K562 (cell line): ENCODE measurements around the gene SIRT3. TPM values are rescaled to one million over a fixed set of nuclear protein-coding genes. Genes with fewer than 3 reads are reported as not detected.

Experiments
- ARID1B ChIP-seq: fragments of 450-650 bp; IDR thresholded peaks from 2 replicates; pipeline ENCODE4 v1.6.1; 2016; ENCODE audit warnings: antibody characterized with exemption, mild to moderate bottlenecking, inconsistent platforms
- ARNT ChIP-seq, 2 experiments: fragments of 450-650 bp; IDR thresholded peaks; 2 replicates each; pipeline ENCODE4 v1.6.1; 2016; ENCODE audit warnings: mild to moderate bottlenecking in 1 of 2
- DPF2 ChIP-seq: fragments of 450-650 bp; IDR thresholded peaks from 2 replicates; pipeline ENCODE4 v1.6.1; 2016
- HDAC8 ChIP-seq: fragments of 450-650 bp; IDR thresholded peaks from 2 replicates; pipeline ENCODE4 v1.6.1; 2016; ENCODE audit warnings: mild to moderate bottlenecking, missing genetic modification characterization, moderate library complexity, missing compliant biosample characterization
- MAFG ChIP-seq: fragments of 450-650 bp; conservative IDR thresholded peaks from 2 replicates; pipeline ENCODE4 v1.6.1; 2016; ENCODE audit warnings: missing genetic modification characterization, missing compliant biosample characterization
- MAFK ChIP-seq: IDR thresholded peaks from 2 replicates; pipeline ENCODE4 v1.6.1; 2011; ENCODE audit warnings: low read length, improper control_type of control experiment
- ZNF507 ChIP-seq: conservative IDR thresholded peaks from 2 replicates; pipeline ENCODE4 v1.6.1; 2017; ENCODE audit warnings: missing genetic modification characterization, missing compliant biosample characterization
- polyA plus RNA-seq, 8 experiments: library from polyadenylated mRNA; depleted of rRNA in 4 of 8; stranded (reverse) in 5 of 8; unstranded in 3 of 8; fragments of >200 nt; fragmentation: Nextera tagmentation in 2 of 8; fragmentation: Illumina TruSeq in 1 of 8; extraction: Ambion mirVana in 2 of 8; extraction: Trizol in 1 of 8; gene quantifications; 2 replicates each; pipeline versions ENCODE4 v1.2.1 to v1.2.3, GENCODE V29; 2011 to 2014; ENCODE audit warnings: inconsistent platforms in 1 of 8, missing spikeins in 1 of 8
- total RNA-seq, 7 experiments: library from RNA; depleted of rRNA in 6 of 7; stranded (reverse); fragments of >200 nt in 6 of 7; fragmentation: Illumina TruSeq in 2 of 7; extraction: Trizol in 2 of 7; gene quantifications; 2 replicates each; pipeline versions ENCODE4 v1.2.1 to v1.2.3, GENCODE V29; 2011 to 2021; ENCODE audit warnings: low replicate concordance in 1 of 7
- TF ChIP-seq, protein P1 (sequence below), 2 experiments: fragments of 450-650 bp; IDR thresholded peaks; 2 replicates each; pipeline ENCODE4 v1.6.1; 2016; ENCODE audit warnings: mild to moderate bottlenecking in 2 of 2, borderline replicate concordance in 1 of 2, low read depth in 1 of 2, moderate library complexity in 1 of 2

SIRT3 gene
- total and polyA plus RNA-seq, 9 of the 15 experiments (the other 6 are each of a cell fraction or from before 2014, with no cell fraction given), result 1.9 to 27.5 (median 14.5) TPM

DNA sequence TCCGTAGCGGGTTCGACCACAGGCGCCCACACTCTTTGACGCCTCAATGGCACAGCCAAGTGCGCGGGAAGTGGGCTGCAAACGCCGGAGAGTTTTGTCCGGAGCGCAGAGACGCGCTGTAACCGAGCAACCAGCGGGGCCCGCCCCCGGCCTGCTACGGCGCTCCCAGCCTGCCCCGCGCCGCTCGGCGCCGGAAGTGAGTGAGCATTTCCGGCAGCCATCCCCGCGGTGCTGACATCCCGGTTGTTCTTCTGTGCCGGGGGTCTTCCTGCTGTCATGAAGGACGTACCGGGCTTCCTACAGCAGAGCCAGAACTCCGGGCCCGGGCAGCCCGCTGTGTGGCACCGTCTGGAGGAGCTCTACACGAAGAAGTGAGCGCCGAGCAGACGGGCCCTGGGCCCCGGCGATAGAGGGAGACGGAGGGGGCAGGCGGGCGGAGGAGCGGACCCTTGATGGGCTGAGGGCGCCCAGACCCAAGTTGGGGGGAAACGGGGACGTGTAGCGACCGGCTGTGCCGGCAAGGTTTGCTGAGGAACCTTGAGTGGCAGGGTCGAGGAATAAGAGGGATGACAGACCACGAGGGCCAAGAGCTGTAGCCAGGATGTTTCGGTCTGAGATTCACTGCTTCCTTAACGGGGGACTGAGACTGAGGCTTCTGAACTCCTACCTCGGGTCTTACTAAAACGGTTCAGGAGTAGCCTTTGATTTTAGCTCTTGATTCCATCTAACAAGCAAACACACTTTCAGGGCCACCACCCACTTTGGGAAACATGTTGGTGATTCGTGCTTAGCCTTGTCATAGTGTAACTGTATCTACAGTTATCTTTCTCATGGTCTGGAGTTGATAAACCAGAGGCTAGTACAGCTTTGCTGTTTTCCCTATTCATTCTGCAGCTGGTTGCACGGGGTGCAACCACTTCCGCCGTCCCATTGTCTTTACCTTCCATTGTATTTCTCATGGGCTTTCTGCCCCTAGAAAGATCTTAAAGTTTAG, 929 bp upstream of the SIRT3 start, which contains the start of gene PSMD13 (continued):
- TF ChIP-seq, protein P1, sequence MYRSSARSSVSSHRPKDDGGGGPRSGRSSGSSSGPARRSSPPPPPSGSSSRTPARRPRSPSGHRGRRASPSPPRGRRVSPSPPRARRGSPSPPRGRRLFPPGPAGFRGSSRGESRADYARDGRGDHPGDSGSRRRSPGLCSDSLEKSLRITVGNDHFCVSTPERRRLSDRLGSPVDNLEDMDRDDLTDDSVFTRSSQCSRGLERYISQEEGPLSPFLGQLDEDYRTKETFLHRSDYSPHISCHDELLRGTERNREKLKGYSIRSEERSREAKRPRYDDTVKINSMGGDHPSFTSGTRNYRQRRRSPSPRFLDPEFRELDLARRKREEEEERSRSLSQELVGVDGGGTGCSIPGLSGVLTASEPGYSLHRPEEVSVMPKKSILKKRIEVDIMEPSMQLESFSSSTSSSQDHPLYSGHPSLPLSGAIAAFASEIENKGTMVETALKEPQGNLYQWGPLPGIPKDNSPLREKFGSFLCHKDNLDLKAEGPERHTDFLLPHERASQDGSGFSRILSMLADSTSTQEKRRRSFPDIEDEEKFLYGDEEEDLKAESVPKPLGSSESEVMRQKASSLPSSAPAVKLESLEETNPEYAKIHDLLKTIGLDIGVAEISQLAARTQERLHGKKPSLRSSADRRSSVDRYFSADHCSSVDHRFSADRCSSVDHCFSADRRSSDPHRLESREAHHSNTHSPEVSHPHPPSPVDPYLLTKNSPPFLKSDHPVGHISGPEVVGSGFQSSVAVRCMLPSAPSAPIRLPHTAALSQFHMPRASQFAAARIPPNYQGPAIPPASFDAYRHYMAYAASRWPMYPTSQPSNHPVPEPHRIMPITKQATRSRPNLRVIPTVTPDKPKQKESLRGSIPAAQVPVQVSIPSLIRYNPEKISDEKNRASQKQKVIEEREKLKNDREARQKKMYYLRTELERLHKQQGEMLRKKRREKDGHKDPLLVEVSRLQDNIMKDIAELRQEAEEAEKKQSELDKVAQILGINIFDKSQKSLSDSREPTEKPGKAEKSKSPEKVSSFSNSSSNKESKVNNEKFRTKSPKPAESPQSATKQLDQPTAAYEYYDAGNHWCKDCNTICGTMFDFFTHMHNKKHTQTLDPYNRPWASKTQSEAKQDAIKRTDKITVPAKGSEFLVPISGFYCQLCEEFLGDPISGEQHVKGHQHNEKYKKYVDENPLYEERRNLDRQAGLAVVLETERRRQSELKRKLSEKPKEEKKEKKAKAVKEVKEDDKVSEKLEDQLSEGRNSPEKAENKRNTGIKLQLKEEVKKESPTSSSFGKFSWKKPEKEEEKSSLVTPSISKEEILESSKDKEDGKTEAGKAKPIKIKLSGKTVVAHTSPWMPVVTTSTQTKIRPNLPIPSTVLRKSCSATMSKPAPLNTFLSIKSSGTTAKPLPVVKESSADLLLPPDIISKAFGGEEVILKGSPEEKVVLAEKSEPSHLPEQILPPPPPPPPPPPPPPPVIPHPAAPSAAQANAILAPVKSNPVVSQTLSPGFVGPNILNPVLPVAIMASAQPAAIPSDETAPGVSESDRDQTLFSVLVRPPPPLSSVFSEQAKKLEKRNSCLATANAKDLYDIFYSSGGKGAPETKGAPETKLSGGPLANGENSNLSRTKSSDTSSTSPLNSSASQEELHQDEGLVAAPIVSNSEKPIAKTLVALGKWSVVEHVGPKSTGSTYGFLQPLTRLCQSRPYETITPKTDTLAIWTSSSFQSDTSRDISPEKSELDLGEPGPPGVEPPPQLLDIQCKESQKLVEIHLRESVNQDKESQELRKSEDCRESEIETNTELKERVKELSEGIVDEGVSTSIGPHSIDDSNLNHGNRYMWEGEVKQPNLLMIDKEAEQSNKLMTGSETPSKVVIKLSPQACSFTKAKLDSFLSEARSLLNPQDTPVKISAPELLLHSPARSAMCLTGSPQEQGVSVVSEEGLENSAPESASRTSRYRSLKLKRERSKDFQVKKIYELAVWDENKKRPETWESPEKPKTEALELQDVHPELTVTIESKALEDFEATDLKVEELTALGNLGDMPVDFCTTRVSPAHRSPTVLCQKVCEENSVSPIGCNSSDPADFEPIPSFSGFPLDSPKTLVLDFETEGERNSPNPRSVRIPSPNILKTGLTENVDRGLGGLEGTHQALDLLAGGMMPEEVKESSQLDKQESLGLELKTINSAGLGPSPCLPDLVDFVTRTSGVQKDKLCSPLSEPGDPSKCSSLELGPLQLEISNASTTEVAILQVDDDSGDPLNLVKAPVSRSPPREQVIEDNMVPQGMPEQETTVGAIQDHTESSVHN (IDR thresholded peaks at IDR 0.05; ENCODE audit: borderline replicate concordance in 1 of 2, low read depth in 1 of 2), result no peak; a peak in 1 of 4 replicates
- TF ChIP-seq HDAC8 (tag) (no peak), ARID1B (no peak), DPF2 (no peak), MAFG (tag) (no peak), MAFK (no peak; the same call in 1 of the 2 replicates), ZNF507 (tag) (no peak), ARNT (IDR thresholded peaks at IDR 0.05) (no peak)
